Measurements from ENCODE around the gene FBXL14. TPM values are rescaled to one million over a fixed set of nuclear protein-coding genes. Genes with fewer than 3 reads are reported as not detected.

Gene FBXL14
- total and polyA plus RNA-seq, 9 of the 15 experiments (the other 6 are each of a cell fraction or from before 2014, with no cell fraction given): 0.13 to 9.8 (median 3.3) TPM

DNA sequence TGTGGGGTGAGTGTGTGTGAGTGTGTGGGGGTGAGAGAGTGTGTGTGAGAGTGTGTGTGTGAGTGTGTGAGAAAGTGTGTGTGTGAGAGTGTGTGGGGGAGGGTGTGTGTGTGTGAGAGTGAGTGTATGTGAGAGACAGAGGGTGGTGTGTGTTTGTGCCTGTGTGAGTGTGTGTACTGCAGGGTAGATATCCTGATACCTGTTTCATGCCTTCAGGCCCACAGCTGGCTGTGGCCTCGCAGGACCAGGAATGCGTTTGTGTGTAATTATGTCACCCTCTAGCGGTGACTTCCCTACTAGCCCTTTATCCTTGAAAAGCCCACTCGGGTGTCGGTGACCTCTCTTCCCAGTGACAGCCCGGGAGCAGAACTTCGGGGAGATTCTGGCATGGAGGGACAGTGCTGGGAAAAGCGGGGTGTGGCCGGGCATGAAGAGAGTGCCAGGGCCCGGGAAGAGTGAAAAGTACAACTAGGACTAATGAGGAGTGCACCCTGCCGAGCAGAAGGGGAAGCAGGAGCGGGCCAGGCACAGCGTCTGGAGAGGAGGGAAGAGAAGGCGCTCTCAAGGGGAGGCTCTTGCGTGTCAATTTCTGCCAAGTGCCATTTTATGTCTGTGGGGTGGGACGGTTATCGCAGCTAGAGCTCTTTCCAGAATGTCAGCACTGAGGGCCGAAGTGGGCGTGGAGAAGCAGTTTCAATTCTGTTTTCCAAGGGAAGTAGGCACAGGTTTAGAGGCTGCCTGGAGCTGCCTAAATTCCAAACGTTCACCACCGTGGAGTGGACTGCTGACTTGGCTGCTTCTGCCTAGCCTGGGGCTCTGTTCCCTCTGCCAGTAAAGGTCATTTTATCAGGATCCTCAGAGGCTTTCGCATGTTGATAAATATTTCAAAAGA, 11.0 kb upstream of the FBXL14 start (continued):
- TF ChIP-seq ZFP91 (CRISPR knock-in tag; IDR thresholded peaks at IDR 0.05) (no peak), NFRKB (IDR thresholded peaks at IDR 0.05; ENCODE audit: low read depth) (peak; percentile 36; the same call in 1 of the 2 replicates), ETV1 (tag; conservative IDR thresholded peaks at IDR 0.05; ENCODE audit: low read depth) (no peak), TAF15 (IDR thresholded peaks at IDR 0.05; ENCODE audit: low read depth, low read length) (no peak), SMARCC2 (IDR thresholded peaks at IDR 0.05; ENCODE audit: low read depth) (no peak; the same call in 1 of the 2 replicates), ZNF707 (CRISPR knock-in tag; conservative IDR thresholded peaks at IDR 0.05) (no peak), HLTF (IDR thresholded peaks at IDR 0.05) (peak; percentile 87), TCF3 (CRISPR knock-in tag; IDR thresholded peaks at IDR 0.05) (0 out of 2 replicates have a peak, but pooled peaks have one; percentile 3), NUFIP1 (IDR thresholded peaks at IDR 0.05; ENCODE audit: partially characterized antibody) (no peak), ADNP (tag; IDR thresholded peaks at IDR 0.05) (no peak), ATF1 (CRISPR knock-in tag; IDR thresholded peaks at IDR 0.05) (no peak), ATF1 (tag; IDR thresholded peaks at IDR 0.05) (0 out of 2 replicates have a peak, but pooled peaks have one; percentile 26), TGIF2 (CRISPR knock-in tag; IDR thresholded peaks at IDR 0.05) (no peak), ZFP1 (CRISPR knock-in tag; IDR thresholded peaks at IDR 0.05) (no peak), NELFE (IDR thresholded peaks at IDR 0.05; ENCODE audit: insufficient read depth, insufficient read length) (no peak), CHD4 (IDR thresholded peaks at IDR 0.05; ENCODE audit: insufficient read depth, insufficient replicate concordance, low read depth, low read length, poor library complexity, severe bottlenecking) (no peak), ESRRB (CRISPR knock-in tag; IDR thresholded peaks at IDR 0.05; ENCODE audit: borderline replicate concordance) (no peak), GABPB1 (CRISPR knock-in tag; IDR thresholded peaks at IDR 0.05) (peak; percentile 31; the same call in 1 of the 2 replicates), BRF1 (IDR thresholded peaks at IDR 0.05; ENCODE audit: borderline replicate concordance, extremely low read depth, insufficient read length) (no peak), SMARCE1 (IDR thresholded peaks at IDR 0.05) (0 out of 2 replicates have a peak, but pooled peaks have one; percentile 25), FOXK2 (conservative IDR thresholded peaks at IDR 0.05 in 1 of 2, IDR thresholded peaks at IDR 0.05 in 1 of 2; ENCODE audit: low read depth in 2 of 2) (peak in 1 of 2 experiments; percentile 19; a peak in 2 of 4 replicates), GMEB1 (CRISPR knock-in tag; IDR thresholded peaks at IDR 0.05) (no peak), NFE2 (IDR thresholded peaks at IDR 0.05; ENCODE audit: low read depth) (no peak), FOXP1 (CRISPR knock-in tag; IDR thresholded peaks at IDR 0.05) (no peak), NR4A1 (CRISPR knock-in tag; IDR thresholded peaks at IDR 0.05) (no peak), NR4A1 (tag; IDR thresholded peaks at IDR 0.05) (no peak)
